ENCODE results near the gene PPP1R13L. TPM values are rescaled to one million over a fixed set of nuclear protein-coding genes. Genes with fewer than 3 reads are reported as not detected.

The PPP1R13L gene
- total and polyA plus RNA-seq, 2 of the 8 experiments (the other 6 are each of a cell fraction or from before 2014, with no cell fraction given): 9.1 to 15.3 TPM

DNA sequence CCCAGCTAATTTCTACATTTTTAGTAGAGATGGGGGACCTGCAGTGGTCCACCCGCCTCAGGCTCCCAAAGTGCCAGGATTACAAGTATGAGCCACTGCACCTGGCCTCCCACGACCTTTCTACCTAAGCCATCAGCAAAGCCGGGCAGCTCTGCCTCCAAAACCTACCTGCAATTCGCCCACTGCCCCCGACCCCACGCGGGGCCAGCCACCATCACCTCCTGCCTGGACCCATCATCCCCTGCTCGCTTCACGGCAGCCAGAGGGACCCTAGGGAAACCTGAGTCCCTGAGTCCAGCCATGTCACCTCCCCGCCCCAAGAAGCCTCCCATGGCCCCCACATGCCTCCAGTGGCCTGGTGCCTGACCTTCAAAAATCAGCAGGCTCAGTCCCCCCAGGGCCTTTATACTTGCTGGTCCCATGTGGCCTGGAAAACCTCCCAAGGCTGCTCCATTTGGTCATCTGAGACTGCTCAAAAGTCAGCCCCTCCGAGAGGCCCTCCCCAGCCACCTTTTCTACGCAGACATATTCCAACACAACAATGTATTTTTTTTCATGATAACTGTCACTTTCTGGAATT, 46.6 kb downstream of the PPP1R13L start:
- Histone ChIP-seq H3K27ac (ENCODE audit: low read depth, low read length) (no peak overlapping the region), H3K23ac (ENCODE audit: insufficient read length) (no peak overlapping the region), H4K91ac (replicated peaks; ENCODE audit: insufficient read length, low read length) (no peak overlapping the region), H3K4me1 (replicated peaks in 1 of 4; ENCODE audit: control insufficient read depth in 3 of 4, insufficient read depth in 4 of 4, low read length in 3 of 4) (no peaks in the 10 kb centered on the region), H2BK5ac (ENCODE audit: low read depth, low read length) (no peak overlapping the region), H3K56ac (replicated peaks; ENCODE audit: insufficient read length, low read depth, low read length) (no peak overlapping the region), H3K4me2 (ENCODE audit: insufficient read depth in 1 of 2, low read depth in 2 of 2, low read length in 2 of 2) (no peak overlapping the region), H2BK120ac (replicated peaks; ENCODE audit: low read depth, low read length) (no peak overlapping the region), H3K4me3 (ENCODE audit: extremely low read depth in 1 of 4, insufficient read depth in 2 of 4, low read depth in 3 of 4, low read length in 4 of 4) (no peak overlapping the region), H3K4ac (replicated peaks; ENCODE audit: insufficient read length, low read depth, low read length) (no peak overlapping the region), H3K18ac (ENCODE audit: extremely low read depth, low read length) (no peak overlapping the region), H2AFZ (ENCODE audit: low read length) (no peak overlapping the region), H3K14ac (ENCODE audit: insufficient read length) (no peak overlapping the region), H3K36me3 (ENCODE audit: control insufficient read depth in 2 of 4, insufficient read depth in 4 of 4, low read length in 3 of 4) (peaks cover 20 to 71% (median 50%) of the 10 kb centered on the region in 4 experiments), H4K20me1 (replicated peaks in 1 of 2; ENCODE audit: control insufficient read depth in 1 of 2, insufficient read depth in 2 of 2, low read length in 2 of 2) (peaks cover 0 to 27% of the 10 kb centered on the region in 2 experiments), H3K27me3 (replicated peaks in 1 of 4; ENCODE audit: control insufficient read depth in 3 of 4, extremely low read depth in 1 of 4, insufficient read depth in 3 of 4, low read length in 3 of 4) (no peaks in the 10 kb centered on the region), H2BK20ac (ENCODE audit: low read length) (no peak overlapping the region), H3K9ac (replicated peaks in 1 of 4; ENCODE audit: extremely low read depth in 1 of 4, low read depth in 3 of 4, low read length in 3 of 4) (no peak overlapping the region), H3K79me2 (ENCODE audit: control insufficient read depth in 1 of 2, insufficient read depth in 2 of 2, low read length in 2 of 2) (no peaks in the 10 kb centered on the region), H3K23me2 (ENCODE audit: low read depth, low read length) (no peaks in the 10 kb centered on the region), H4K8ac (ENCODE audit: extremely low read depth, insufficient read depth, low read length) (no peak overlapping the region), H4K5ac (ENCODE audit: insufficient read length, low read depth, low read length) (no peak overlapping the region), H2BK15ac (ENCODE audit: low read length) (no peak overlapping the region), H3K79me1 (ENCODE audit: low read depth, low read length) (peaks cover 6% of the 10 kb centered on the region; the same call in 1 of the 2 replicates), H2BK12ac (ENCODE audit: low read depth, low read length) (no peak overlapping the region), H3K9me3 (ENCODE audit: insufficient read depth in 2 of 2, low read depth in 1 of 2, low read length in 1 of 2) (no peaks in the 10 kb centered on the region), H2AK5ac (ENCODE audit: low read depth, low read length) (no peak overlapping the region)
- ChIA-PET CTCF (ENCODE audit: partially characterized antibody) (interaction anchor here (1.3 kb wide), 1 partner anchor 14 kb away, joined by 3 read pairs; no protein-coding TSS in a partner anchor), POLR2A (ENCODE audit: partially characterized antibody) (interaction anchor here (0.9 to 4.9 kb wide), 5 partner anchors 8 to 52 kb away, joined by 3 to 25 read pairs (median 5); partner anchors contain the start of gene ERCC2)
- TF ChIP-seq POLR2A (IDR thresholded peaks at IDR 0.05; ENCODE audit: control extremely low read depth in 1 of 2, low read depth in 2 of 2, low read length in 2 of 2) (no peak), SIRT6 (IDR thresholded peaks at IDR 0.05; ENCODE audit: low read length) (no peak), BACH1 (IDR thresholded peaks at IDR 0.05; ENCODE audit: low read length) (no peak), HDAC6 (IDR thresholded peaks at IDR 0.05; ENCODE audit: low read depth, low read length) (no peak), TAF7 (optimal IDR thresholded peaks at IDR 0.05; ENCODE audit: borderline replicate concordance, low read depth, low read length) (no peak), CREB1 (IDR thresholded peaks at IDR 0.05) (no peak)
- TF ChIP-seq, protein P1, sequence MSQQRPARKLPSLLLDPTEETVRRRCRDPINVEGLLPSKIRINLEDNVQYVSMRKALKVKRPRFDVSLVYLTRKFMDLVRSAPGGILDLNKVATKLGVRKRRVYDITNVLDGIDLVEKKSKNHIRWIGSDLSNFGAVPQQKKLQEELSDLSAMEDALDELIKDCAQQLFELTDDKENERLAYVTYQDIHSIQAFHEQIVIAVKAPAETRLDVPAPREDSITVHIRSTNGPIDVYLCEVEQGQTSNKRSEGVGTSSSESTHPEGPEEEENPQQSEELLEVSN (IDR thresholded peaks at IDR 0.05): no peak
- TF ChIP-seq, protein P2, sequence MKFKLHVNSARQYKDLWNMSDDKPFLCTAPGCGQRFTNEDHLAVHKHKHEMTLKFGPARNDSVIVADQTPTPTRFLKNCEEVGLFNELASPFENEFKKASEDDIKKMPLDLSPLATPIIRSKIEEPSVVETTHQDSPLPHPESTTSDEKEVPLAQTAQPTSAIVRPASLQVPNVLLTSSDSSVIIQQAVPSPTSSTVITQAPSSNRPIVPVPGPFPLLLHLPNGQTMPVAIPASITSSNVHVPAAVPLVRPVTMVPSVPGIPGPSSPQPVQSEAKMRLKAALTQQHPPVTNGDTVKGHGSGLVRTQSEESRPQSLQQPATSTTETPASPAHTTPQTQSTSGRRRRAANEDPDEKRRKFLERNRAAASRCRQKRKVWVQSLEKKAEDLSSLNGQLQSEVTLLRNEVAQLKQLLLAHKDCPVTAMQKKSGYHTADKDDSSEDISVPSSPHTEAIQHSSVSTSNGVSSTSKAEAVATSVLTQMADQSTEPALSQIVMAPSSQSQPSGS (IDR thresholded peaks at IDR 0.05; ENCODE audit: low read length): no peak
- DNase-seq (ENCODE audit: low read depth in 1 of 2, low spot score in 2 of 2): no peak
- no peak for FAIRE-seq
- WGBS, 2 experiments (ENCODE audit: extremely low coverage in 1 of 2, insufficient coverage in 1 of 2, insufficient read length in 1 of 2, insufficient replicate concordance in 2 of 2, low coverage in 1 of 2, low lambda C conversion rate in 2 of 2, missing lambda C conversion rate in 1 of 2): 91% methylated on average over 12 of the region's 12 CpGs; no CpG with 5 or more reads in 1 of the 2 experiments
